Measurements from ENCODE around the gene ADH7. TPM values are rescaled to one million over a fixed set of nuclear protein-coding genes. Genes with fewer than 3 reads are reported as not detected.

Gene ADH7
- total and polyA plus RNA-seq, 2 of the 4 experiments (the other 2 are of a cell fraction), result not detected

DNA sequence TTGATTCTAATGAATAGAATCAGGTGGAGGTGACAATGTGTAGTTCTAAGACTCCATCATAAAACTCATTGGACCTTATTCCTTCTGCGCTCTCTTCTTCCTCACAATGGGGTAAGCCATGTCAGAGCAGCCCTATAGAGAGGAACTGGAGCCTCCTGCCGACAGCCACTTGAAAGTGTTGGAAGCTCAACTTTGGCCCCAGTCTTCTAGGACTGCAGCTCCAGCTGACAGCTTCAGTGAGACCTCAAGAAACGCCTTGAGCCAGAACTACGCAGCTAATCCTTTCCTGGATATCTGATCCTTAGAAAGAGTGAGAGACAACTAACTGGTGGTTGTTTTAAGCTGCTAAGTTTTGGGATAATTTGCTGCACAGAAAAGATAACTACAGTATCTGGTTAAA is 22.1 kb upstream of the ADH7 start:
- Histone ChIP-seq H3K4me3 (ENCODE audit: insufficient read depth, low read depth, low read length) (no peak overlapping the region), H3K4ac (ENCODE audit: low read depth, low read length) (no peak overlapping the region)
- in situ Hi-C loops (cut with MboI; ENCODE audit: low sequenced_read_pairs), result no loop called here

More for the DNA sequence above, 22.1 kb upstream of the ADH7 start:
- H3K27me3 ChIP-seq (ENCODE audit: control insufficient read depth, insufficient read depth, low read length), result peaks cover 3% of the 10 kb centered on the region; the same call in 1 of the 2 replicates
- BruUV-seq (replicated peaks), result no TSS peak
- POLR2A ChIA-PET (ENCODE audit: unreplicated experiment), result no interaction called here
- no peak overlapping the region for H3K27ac ChIP-seq (ENCODE audit: insufficient read depth, low read length)
- no peaks in the 10 kb centered on the region for H3K4me1 ChIP-seq (ENCODE audit: control insufficient read depth, insufficient read depth, low read length)
- no peak overlapping the region for H2BK5ac ChIP-seq (ENCODE audit: low read depth, low read length, poor library complexity, severe bottlenecking)
- H4K91ac ChIP-seq (ENCODE audit: insufficient read depth, low read depth, low read length), result no peak overlapping the region
- H4K20me1 ChIP-seq (ENCODE audit: insufficient read depth, low read length), result no peaks in the 10 kb centered on the region
- WGBS, 2 experiments (ENCODE audit: extremely low coverage in 2 of 2, insufficient read length in 1 of 2), result 0% methylated on average over 1 of the region's 4 CpGs; no CpG with 5 or more reads in 1 of the 2 experiments
- no peak overlapping the region for H2AK9ac ChIP-seq (replicated peaks; ENCODE audit: low read depth, low read length, poor library complexity)
- no peak overlapping the region for H3K9ac ChIP-seq (ENCODE audit: low read depth, low read length)
- no peak overlapping the region for H2BK15ac ChIP-seq (ENCODE audit: low read depth, low read length)
- no peaks in the 10 kb centered on the region for H3K9me1 ChIP-seq (ENCODE audit: insufficient read depth, low read length)
- dilution Hi-C loops (cut with HindIII; ENCODE audit: low sequenced_read_pairs, unreplicated experiment), result no loop called here
- no peak overlapping the region for H2AK5ac ChIP-seq (ENCODE audit: low read depth, low read length)
- no peak overlapping the region for H3K14ac ChIP-seq (replicated peaks; ENCODE audit: low read depth, low read length)
- no peak overlapping the region for H3K4me2 ChIP-seq (ENCODE audit: low read depth, low read length)
- TF ChIP-seq RFX5 (IDR thresholded peaks at IDR 0.05; ENCODE audit: low read depth, low read length), result no peak
- TF ChIP-seq, protein P1, sequence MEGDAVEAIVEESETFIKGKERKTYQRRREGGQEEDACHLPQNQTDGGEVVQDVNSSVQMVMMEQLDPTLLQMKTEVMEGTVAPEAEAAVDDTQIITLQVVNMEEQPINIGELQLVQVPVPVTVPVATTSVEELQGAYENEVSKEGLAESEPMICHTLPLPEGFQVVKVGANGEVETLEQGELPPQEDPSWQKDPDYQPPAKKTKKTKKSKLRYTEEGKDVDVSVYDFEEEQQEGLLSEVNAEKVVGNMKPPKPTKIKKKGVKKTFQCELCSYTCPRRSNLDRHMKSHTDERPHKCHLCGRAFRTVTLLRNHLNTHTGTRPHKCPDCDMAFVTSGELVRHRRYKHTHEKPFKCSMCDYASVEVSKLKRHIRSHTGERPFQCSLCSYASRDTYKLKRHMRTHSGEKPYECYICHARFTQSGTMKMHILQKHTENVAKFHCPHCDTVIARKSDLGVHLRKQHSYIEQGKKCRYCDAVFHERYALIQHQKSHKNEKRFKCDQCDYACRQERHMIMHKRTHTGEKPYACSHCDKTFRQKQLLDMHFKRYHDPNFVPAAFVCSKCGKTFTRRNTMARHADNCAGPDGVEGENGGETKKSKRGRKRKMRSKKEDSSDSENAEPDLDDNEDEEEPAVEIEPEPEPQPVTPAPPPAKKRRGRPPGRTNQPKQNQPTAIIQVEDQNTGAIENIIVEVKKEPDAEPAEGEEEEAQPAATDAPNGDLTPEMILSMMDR (conservative IDR thresholded peaks at IDR 0.05; ENCODE audit: low read depth, low read length), result peak; percentile 34
- DNase-seq (no peak), ATAC-seq (ENCODE audit: low read depth) (peak; percentile 72)
- H3K23ac ChIP-seq (ENCODE audit: low read depth, low read length), result no peak overlapping the region
- no peaks in the 10 kb centered on the region for H3K36me3 ChIP-seq (ENCODE audit: control insufficient read depth, insufficient read depth, low read length)
- H3K18ac ChIP-seq (ENCODE audit: low read depth, low read length), result no peak overlapping the region
- no peaks in the 10 kb centered on the region for H3K79me1 ChIP-seq (ENCODE audit: low read depth in 1 of 2, low read length in 2 of 2)
- no peak overlapping the region for H3K56ac ChIP-seq (ENCODE audit: extremely low read depth, insufficient read depth, low read length)
- intact Hi-C loops (cut with micrococcal nuclease), result loop anchor here (1.0 kb wide), 1 partner anchor 52 kb away; no protein-coding TSS in a partner anchor
- CTCF ChIA-PET, result interaction anchor here (0.8 to 1.4 kb wide), 2 partner anchors 52 to 256 kb away, joined by 3 to 4 read pairs; no protein-coding TSS in a partner anchor
- no peak overlapping the region for H2AFZ ChIP-seq (replicated peaks; ENCODE audit: low read length, poor library complexity)
- no peak overlapping the region for H4K5ac ChIP-seq (ENCODE audit: low read depth, low read length)
- peaks cover 4% of the 10 kb centered on the region for H3K9me3 ChIP-seq (ENCODE audit: control insufficient read depth, insufficient read depth, low read length)
- no peak overlapping the region for H2BK120ac ChIP-seq (ENCODE audit: low read depth, low read length)
- no peak overlapping the region for H2BK20ac ChIP-seq (ENCODE audit: low read depth, low read length)
- H4K8ac ChIP-seq (ENCODE audit: low read depth in 2 of 2, low read length in 2 of 2), result no peak overlapping the region
